T-helper 1 cell treated with Interleukin-12 subunit alpha and Interleukin-12 subunit beta and Interleukin-4 antibody, amounts not matched to agents 30 μg/mL and 1 μg/mL, for 36 hours (primary cell): ENCODE results near the gene KCNN1.
"Not testable (repeated sequence)": the region's sequence is repeated elsewhere in the genome, so short reads cannot be mapped to it uniquely, and the experiment has no call there.

Experiments used
- H3K27ac Mint-ChIP-seq: one replicate; pipeline ENCODE4 v1.8.0; 2021; ENCODE audit warnings: mild to moderate bottlenecking, mixed read lengths
- H3K27me3 Mint-ChIP-seq: one replicate; pipeline ENCODE4 v1.8.0; 2021; ENCODE audit warnings: low read depth, mixed read lengths
- H3K36me3 Mint-ChIP-seq: one replicate; pipeline ENCODE4 v1.8.0; 2021; ENCODE audit warnings: low read depth, mixed read lengths
- H3K4me1 Mint-ChIP-seq: one replicate; pipeline ENCODE4 v1.8.0; 2021; ENCODE audit warnings: low read depth, mixed read lengths
- H3K4me3 Mint-ChIP-seq: one replicate; pipeline ENCODE4 v1.8.0; 2021; ENCODE audit warnings: mild to moderate bottlenecking, moderate library complexity, mixed read lengths
- H3K9me3 Mint-ChIP-seq: one replicate; pipeline ENCODE4 v1.8.0; 2021; ENCODE audit warnings: mixed read lengths

Gene KCNN1

DNA sequence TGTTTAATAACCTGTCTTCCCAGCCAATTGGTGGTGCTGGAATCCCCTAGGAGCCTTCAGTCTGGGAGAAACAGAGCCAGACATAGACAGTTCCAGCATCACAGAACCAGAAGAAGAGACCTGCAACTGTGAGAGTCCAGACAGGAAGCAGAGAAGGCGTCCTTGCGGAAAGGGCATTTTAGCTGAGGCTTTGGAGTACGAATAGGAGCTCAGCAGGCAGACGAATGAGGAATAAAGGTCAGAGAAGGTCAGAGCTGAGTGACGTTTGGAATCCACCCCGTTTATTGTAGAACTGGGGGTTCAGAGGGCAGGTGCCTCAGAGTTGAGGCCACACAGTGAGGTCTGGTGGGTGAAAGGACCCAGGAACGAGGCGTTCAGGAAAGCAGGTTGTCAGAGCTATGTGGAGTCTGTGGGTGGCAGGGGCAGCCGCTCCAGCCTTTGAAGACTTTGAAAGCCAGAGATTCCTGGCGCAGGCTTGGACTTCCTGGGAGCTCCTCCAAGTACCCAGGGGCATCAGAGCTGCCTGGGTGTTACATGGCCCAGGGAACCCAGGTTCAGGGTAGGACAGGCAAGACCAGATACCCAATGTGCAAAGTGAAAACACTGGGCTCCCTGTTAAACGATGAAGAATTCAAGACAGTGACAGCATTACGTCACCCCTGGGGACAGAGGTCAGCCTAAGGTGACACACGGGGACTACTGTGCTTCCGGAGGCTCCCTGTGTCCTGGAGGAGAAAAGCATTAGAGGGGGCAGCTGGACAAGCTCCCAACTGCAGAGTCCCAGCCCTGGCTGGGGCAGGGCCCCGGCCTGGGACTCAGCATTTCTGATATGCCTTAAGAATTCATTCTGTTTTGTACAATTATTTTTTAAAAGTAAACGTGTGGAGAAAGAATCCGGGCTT, 46.6 kb downstream of the KCNN1 start:
- H3K36me3 Mint-ChIP-seq, result peaks cover 51% of the 10 kb centered on the region
- peak overlapping the region; percentile 96 for H3K27ac Mint-ChIP-seq
- peak overlapping the region; percentile 76 for H3K4me3 Mint-ChIP-seq
- H3K4me1 Mint-ChIP-seq, result peaks cover 62% of the 10 kb centered on the region
- H3K27me3 Mint-ChIP-seq, result no peaks in the 10 kb centered on the region
- no peaks in the 10 kb centered on the region for H3K9me3 Mint-ChIP-seq

DNA sequence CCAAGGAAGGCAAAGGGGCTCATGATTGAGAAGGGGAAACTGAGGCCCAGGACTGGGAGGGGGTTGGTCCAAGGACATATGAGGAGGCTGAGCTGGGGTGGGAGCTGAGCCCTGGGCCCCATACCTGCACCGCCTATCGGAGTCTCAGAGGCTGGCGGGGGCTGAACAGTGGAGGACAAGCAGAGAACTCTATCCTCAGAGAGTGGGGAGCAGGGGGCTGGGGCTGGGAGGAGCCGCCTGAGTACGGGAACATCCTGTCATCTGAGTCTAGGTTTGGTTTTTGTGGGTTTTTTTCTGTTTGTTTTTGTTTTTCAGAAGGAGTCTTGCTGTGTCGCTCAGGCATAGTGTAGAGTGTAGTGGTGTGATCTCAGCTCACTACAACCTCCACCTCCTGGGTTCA, 47.3 kb downstream of the KCNN1 start:
- no peaks in the 10 kb centered on the region for H3K27me3 Mint-ChIP-seq
- peaks cover 44% of the 10 kb centered on the region for H3K36me3 Mint-ChIP-seq
- H3K9me3 Mint-ChIP-seq, result no peaks in the 10 kb centered on the region
- peaks cover 59% of the 10 kb centered on the region for H3K4me1 Mint-ChIP-seq
- peak overlapping the region; percentile 76 for H3K4me3 Mint-ChIP-seq
- H3K27ac Mint-ChIP-seq, result peak overlapping the region; percentile 96

DNA sequence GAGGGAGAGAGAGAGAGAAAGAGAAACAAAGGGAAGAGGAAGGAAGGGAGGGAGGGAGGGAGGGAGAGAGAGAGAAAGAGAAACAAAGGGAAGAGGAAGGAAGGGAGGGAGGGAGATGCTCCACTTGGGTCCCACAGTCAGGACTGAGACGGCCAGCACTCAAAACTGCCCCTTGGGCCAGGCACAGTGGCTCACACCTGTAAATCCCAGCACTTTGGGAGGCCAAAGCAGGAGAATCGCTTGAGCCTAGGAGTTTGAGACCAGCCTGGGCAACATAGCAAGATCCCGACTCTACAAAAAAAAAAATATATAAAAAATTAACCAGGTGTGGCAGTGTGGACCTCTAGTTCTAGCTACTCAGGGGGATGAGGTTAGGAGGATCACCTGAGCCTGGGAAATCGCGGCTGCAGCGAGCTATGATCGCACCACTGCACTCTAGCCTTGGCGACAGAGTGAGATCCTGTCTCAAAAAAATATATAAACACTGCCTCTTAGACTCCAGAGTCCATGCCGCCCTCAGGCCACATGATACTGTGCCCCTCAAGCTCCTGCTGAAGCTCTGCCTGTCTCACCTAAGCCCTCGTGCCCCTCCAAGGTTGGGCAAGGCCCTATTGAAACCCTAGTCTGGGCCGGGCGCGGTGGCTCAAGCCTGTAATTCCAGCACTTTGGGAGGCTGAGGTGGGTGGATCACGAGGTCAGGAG, 49.5 kb downstream of the KCNN1 start:
- no peak overlapping the region for H3K4me3 Mint-ChIP-seq
- H3K27me3 Mint-ChIP-seq, result no peaks in the 10 kb centered on the region
- H3K4me1 Mint-ChIP-seq, result peaks cover 64% of the 10 kb centered on the region
- peaks cover 30% of the 10 kb centered on the region for H3K36me3 Mint-ChIP-seq
- peak overlapping the region; percentile 80 for H3K27ac Mint-ChIP-seq
- H3K9me3 Mint-ChIP-seq, result no peaks in the 10 kb centered on the region

DNA sequence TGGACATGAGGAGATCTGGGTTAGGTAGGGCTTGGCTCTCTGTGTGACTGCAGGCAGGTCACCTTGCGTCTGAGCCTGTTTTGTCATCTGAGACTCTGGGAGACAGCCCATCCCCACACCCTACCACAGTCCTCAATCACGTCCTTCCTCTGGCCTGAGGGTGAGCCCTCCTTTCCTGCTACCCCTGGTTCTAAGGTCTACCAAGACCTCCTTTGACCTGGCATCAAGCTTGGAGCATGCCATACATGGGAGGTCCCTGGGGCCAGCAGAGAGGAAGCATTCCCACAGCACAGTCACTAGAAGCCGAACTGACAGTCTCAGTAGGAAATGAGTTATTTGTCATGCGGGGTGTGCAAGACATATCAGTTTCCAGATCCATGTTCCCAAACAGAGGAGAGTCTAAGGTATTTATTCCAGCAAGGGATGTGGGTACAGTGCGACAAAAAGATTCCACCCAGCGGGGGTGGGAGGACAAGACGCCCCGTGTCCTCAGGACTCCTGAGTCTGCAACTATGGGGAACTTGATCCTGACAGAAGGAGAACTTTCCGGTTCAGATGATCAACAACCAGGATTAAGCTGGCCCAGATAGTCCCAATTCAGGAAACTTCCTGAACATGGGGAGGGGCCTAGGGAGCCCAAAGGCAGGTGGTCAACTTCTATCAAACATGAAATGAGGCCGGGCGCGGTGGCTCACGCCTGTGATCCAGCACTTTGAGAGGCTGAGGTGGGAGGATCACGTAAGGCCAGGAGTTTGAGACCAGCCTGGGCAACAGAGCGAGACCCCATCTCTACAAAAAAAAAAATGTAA, 50.6 kb downstream of the KCNN1 start:
- Mint-ChIP-seq H3K4me1 (peaks cover 70% of the 10 kb centered on the region), H3K36me3 (peaks cover 34% of the 10 kb centered on the region), H3K27ac (peak overlapping the region; percentile 80), H3K4me3 (peak overlapping the region; percentile 40), H3K27me3 (no peaks in the 10 kb centered on the region), H3K9me3 (peaks cover 4% of the 10 kb centered on the region)

DNA sequence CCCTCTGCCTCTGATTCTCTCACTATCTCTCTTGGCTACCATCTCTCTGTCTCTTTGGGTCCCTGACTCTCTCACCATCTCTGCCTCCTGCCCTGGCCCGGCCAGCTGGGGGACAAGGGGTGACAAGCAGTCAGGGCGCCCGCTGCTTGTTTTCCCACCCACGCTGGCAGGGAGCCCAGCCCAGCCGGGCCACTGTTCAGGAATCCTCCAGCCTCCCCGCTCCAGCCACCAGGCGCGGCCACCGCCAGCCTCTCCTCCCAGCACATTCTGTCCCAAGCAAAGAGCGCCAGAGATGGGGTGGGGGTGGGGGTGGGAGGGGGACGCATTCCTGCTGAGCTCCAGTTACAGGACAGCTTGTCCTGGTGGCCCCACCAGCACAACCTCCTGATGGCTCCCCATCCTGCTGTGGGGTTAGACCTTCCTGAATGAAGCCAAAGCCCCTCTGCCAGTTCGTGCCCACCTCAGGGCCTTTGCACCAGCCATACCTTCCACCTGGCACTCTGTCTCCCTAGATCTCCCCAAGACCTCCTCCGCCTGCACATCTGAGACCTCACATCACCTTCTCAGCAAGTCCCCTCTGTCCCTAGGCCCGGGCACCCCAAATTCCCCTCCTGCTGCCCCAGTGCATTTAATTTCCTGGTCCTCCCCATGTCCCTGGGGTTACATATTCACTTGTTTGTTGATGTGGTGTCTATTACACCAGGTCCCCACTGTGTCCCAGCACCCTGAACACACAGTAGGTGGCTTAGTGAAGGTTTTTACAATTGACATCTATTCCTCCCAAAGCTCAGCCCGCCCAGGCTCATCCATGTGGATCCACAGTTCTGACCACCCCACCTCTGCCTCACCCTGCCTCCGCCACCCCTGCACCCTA, 53.5 kb downstream of the KCNN1 start:
- Mint-ChIP-seq H3K4me3 (no peak overlapping the region), H3K36me3 (peaks cover 11% of the 10 kb centered on the region), H3K27me3 (no peaks in the 10 kb centered on the region), H3K4me1 (peaks cover 60% of the 10 kb centered on the region), H3K9me3 (peaks cover 4% of the 10 kb centered on the region), H3K27ac (peak overlapping the region; percentile 90)

DNA sequence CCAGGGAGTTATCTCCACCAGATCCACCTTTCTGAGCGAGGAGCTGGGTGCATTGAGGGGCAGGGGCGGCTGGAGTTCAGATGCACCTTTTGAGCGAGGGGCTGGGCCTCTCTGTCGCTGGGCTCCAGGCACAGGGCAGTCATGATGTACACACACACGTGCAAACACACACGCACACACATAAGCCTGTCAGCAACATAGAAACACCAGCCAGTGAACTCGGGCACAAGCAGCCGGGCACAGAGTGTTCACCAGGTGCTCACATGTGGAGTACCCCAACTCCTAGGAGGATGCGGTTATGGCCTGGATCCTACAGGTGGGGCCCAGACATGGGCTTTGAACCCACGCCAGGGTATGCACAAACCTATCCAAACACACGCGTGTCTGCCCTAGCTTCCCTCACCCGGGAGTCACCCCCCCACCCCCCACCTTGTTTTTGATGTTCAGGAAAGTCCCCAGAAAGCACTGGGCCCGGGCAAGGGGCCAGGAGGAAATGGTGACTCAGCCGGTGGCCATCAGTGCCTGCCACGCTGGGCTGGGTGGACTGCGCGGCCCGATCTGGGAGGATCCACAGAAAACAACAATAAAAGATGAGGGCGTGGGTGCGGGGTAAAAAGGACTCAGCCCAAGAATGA, 54.3 kb downstream of the KCNN1 start:
- no peaks in the 10 kb centered on the region for H3K27me3 Mint-ChIP-seq
- peaks cover 7% of the 10 kb centered on the region for H3K36me3 Mint-ChIP-seq
- peak overlapping the region; percentile 73 for H3K4me3 Mint-ChIP-seq
- H3K4me1 Mint-ChIP-seq, result peaks cover 56% of the 10 kb centered on the region
- H3K27ac Mint-ChIP-seq, result peak overlapping the region; percentile 90
- peaks cover 4% of the 10 kb centered on the region for H3K9me3 Mint-ChIP-seq

DNA sequence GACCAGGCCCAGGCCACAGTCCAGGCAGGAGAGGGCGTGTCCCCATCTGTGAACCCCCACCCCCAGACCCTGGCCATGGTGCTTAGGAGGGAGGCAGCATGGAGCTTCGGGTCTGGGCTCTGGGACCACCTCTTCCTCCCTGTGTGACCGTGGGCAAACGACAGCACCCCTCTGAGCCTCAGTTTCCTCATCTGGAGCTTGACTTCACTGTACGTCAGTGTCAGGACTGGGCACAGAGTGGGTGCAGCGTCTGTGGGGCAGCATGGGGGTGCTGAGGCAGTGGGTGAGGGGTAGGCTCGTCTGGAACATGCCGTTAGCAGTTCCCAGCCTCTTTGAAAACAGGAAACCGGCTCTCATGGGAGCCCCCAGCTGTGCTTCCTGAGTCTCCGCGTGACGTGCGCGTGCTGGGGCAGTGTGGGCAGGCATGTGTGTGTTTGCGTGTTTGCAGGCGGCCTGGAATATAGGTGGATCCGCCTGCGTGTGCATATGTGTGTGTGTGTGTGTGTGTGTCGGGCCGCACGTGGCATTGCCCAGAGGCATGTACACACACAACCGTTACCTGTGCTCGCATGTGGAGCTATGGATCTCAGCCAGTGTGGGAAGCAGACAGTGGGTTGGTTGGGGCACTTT, 56.8 kb downstream of the KCNN1 start:
- Mint-ChIP-seq H3K4me3 (peak overlapping the region; percentile 59), H3K27ac (peak overlapping the region; percentile 88), H3K4me1 (peaks cover 42% of the 10 kb centered on the region), H3K9me3 (peaks cover 4% of the 10 kb centered on the region), H3K27me3 (no peaks in the 10 kb centered on the region), H3K36me3 (peaks cover 7% of the 10 kb centered on the region)

DNA sequence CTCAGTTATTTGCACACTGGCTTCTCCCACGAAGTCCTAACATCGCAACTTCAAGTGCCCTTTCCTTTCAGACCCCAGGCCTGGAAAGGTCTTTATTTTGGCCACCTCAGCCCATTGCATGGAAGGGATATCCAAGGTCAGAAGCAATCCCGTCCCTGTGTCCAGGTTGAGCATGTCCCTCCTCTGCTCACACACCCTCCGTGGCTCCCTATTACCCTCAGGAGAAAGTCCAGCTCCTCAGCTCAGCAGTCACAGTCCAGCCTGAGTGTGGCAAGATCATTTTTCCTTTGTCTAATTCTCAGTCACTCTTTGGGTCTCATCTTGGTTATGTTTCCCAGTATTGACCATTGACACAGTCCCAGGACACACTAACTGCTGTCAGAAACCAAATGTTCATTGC, 60.2 kb downstream of the KCNN1 start:
- H3K4me3 Mint-ChIP-seq, result no peak overlapping the region
- no peaks in the 10 kb centered on the region for H3K27me3 Mint-ChIP-seq
- peaks cover 6% of the 10 kb centered on the region for H3K36me3 Mint-ChIP-seq
- H3K9me3 Mint-ChIP-seq, result peaks cover 2% of the 10 kb centered on the region
- peaks cover 31% of the 10 kb centered on the region for H3K4me1 Mint-ChIP-seq
- no peak overlapping the region for H3K27ac Mint-ChIP-seq

DNA sequence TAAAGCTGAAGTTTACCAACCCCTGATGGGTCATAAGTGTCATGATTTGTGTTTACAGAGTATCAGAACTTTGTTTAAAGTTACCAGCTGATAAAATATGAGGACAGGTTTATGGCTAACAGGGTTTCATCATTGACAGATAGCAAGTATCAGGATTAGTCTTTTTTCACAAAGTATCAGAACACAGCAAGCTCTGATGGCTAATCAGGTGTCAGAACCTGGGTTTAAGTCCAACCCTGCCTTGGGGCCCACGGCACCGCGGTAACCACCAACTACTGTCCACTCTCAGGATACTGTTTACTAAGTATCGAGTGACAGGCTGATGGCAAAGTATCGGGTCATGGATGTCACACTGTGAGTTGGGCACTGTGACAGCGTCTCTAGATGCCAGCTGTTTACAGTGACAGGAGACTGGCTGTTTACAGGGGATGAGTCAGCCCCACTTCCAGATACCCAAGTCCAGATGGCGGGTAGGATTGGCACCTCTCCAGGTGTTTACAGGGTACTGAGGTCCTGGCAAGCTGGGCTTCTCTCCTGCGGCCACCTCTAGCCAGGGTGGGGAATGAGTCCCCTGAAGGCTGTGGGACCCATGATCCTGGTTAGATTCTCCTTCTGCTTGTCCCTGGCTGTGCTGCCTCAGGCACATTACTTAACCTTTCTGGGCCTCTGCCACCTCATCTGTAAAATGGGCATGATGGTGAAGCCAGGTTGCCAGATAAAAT, 62.9 kb downstream of the KCNN1 start:
- Mint-ChIP-seq H3K27ac (no peak overlapping the region), H3K36me3 (peaks cover 2% of the 10 kb centered on the region), H3K27me3 (no peaks in the 10 kb centered on the region), H3K4me1 (peaks cover 13% of the 10 kb centered on the region), H3K4me3 (no peak overlapping the region), H3K9me3 (no peaks in the 10 kb centered on the region)

DNA sequence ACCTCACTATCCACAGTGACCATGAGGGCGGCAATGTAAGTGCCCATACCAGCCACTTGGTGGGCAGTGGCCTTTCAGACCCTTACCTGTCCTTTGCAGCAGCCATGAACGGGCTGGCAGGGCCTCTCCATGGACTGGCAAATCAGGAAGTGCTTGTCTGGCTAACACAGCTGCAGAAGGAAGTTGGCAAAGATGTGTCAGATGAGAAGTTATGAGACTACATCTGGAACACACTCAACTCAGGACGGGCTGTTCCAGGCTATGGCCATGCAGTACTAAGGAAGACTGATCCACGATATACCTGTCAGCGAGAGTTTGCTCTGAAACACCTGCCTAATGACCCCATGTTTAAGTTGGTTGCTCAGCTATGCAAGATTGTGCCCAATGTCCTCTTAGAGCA, 64.5 kb downstream of the KCNN1 start:
- H3K27ac Mint-ChIP-seq, H3K36me3 Mint-ChIP-seq, H3K4me3 Mint-ChIP-seq, H3K9me3 Mint-ChIP-seq, H3K27me3 Mint-ChIP-seq: not testable (repeated sequence)
- peaks cover 16% of the 10 kb centered on the region for H3K4me1 Mint-ChIP-seq

DNA sequence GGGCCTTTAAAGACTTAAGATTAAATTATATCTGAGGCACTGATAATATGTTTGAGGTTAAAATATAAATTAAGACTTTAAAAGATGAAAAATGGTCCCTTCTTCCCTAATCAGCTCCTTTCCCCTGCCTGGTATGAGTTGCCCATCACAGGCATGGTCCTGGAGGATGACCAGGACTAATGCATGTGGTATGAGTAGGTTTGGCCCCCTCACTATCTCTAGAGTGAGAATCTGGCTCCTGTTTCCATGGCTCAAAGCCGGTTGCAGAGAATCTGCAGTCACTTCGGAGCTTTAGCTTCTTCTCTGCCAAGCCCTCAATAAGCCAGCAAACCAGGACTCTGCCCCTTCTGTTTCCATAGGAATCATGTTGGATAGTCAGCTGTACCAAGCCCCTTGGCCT, 65.2 kb downstream of the KCNN1 start:
- H3K27ac Mint-ChIP-seq, H3K4me3 Mint-ChIP-seq, H3K27me3 Mint-ChIP-seq, H3K9me3 Mint-ChIP-seq, H3K36me3 Mint-ChIP-seq: not testable (repeated sequence)
- peaks cover 16% of the 10 kb centered on the region for H3K4me1 Mint-ChIP-seq

DNA sequence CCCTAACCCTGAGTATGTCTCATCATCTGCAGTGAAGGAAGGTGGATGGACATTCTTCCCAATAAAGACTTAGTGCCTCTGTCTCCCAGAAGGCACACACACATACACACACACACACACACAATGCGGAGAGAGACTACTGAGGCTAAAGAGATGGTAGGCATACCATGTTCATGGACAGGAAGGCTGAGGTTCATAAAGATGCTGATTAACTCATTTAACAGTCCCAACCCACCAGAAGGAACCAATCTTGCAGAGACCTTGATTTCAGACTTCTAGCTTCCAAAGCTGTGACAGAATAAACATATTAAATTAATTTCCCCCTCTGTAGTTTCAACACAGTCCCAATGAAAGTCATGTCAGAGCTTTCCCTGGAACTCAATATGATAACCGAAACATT, 74.1 kb downstream of the KCNN1 start:
- Mint-ChIP-seq H3K4me3 (no peak overlapping the region), H3K27ac (no peak overlapping the region), H3K27me3 (peaks cover 5% of the 10 kb centered on the region), H3K9me3 (peaks cover 10% of the 10 kb centered on the region), H3K4me1 (peaks cover 31% of the 10 kb centered on the region), H3K36me3 (peaks cover 12% of the 10 kb centered on the region)

DNA sequence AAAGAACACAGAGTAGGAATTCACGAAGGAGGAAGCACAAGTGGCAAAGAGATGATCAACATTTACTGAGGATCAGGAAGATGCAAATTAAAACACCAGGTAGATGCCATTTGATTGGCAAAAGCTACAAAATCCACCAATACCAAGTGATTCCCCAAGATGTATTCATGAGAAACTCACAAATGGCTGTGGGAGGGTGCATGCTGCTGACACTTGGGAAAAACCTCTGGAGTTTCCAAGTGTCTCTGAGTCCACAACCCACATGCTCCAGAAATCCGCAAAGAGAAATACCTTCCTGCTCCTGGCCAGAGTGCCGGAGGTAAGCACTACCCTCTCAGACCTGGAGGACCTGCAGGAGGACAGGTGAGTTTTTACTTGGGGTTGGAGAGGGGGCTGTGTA, 76.8 kb downstream of the KCNN1 start:
- H3K36me3 Mint-ChIP-seq, result peaks cover 18% of the 10 kb centered on the region
- H3K27ac Mint-ChIP-seq, result peak overlapping the region; percentile 95
- peaks cover 10% of the 10 kb centered on the region for H3K9me3 Mint-ChIP-seq
- H3K4me3 Mint-ChIP-seq, result peak overlapping the region; percentile 32
- H3K4me1 Mint-ChIP-seq, result peaks cover 39% of the 10 kb centered on the region
- peaks cover 5% of the 10 kb centered on the region for H3K27me3 Mint-ChIP-seq
